Kidney (tissue), 14 donors: ENCODE measurements around the gene SMTNL2. TPM values are rescaled to one million over a fixed set of nuclear protein-coding genes. Genes with fewer than 3 reads are reported as not detected.

ENCODE experiments used
- DNase-seq, 5 donors: peaks; one replicate each; pipeline ENCODE4 v3.0.0-alpha.2; 2013 to 2020
- FAIRE-seq: peaks from 2 replicates; lab custom pipeline; 2012; peaks lifted over from hg19 to GRCh38; lab: Jason Lieb, UNC
- H3K27ac ChIP-seq, 2 donors: one replicate each; pipeline ENCODE4 v1.7.0; 2013; ENCODE audit warnings: low read depth in 2 of 2, low read length in 2 of 2, inconsistent platforms in 1 of 2
- H3K27me3 ChIP-seq: one replicate; pipeline ENCODE4 v1.7.1; 2013; ENCODE audit warnings: low read length, inconsistent platforms; ENCODE audit not compliant: control insufficient read depth, insufficient read depth
- H3K36me3 ChIP-seq, 3 donors: one replicate each; pipeline versions ENCODE4 v1.7.0 to v1.7.1; 2013; ENCODE audit warnings: low read length in 3 of 3, control low read depth in 1 of 3, inconsistent platforms in 1 of 3; ENCODE audit not compliant: insufficient read depth in 3 of 3, control insufficient read depth in 2 of 3
- H3K4me1 ChIP-seq, 3 donors: one replicate each; pipeline versions ENCODE4 v1.7.0 to v1.7.1; 2013; ENCODE audit warnings: low read length in 3 of 3, inconsistent platforms in 1 of 3, low read depth in 1 of 3; ENCODE audit not compliant: control insufficient read depth in 2 of 3, insufficient read depth in 2 of 3
- H3K4me3 ChIP-seq, 3 donors: one replicate each; pipeline versions ENCODE4 v1.7.0 to v1.8.1; 2013; ENCODE audit warnings: low read length in 3 of 3, control low read depth in 1 of 3, inconsistent platforms in 1 of 3
- H3K9ac ChIP-seq, 3 donors: one replicate each; pipeline versions ENCODE4 v1.7.0 to v1.7.1; 2013; ENCODE audit warnings: low read length in 3 of 3, control low read depth in 1 of 3, inconsistent platforms in 1 of 3
- H3K9me3 ChIP-seq, 3 donors: one replicate each; pipeline versions ENCODE4 v1.7.0 to v1.7.1; 2013; ENCODE audit warnings: low read length in 3 of 3, control low read depth in 1 of 3, inconsistent platforms in 1 of 3; ENCODE audit not compliant: control insufficient read depth in 2 of 3, insufficient read depth in 1 of 3
- CTCF ChIP-seq: IDR thresholded peaks from 3 replicates; pipeline ENCODE4 v1.5.1; 2012; ENCODE audit warnings: mild to moderate bottlenecking, moderate library complexity, borderline replicate concordance; ENCODE audit not compliant: insufficient read depth; ENCODE audit errors: extremely low read depth
- intact Hi-C: fragments of 100-400 bp; cut with DNase I; formaldehyde crosslinking; loops from one replicate; pipeline ENCODE4 v1.11.1; 2022
- polyA plus RNA-seq: library from polyadenylated mRNA; stranded (reverse); fragments of 350-450 nt; fragmentation: Illumina TruSeq; extraction: RNeasy Lipid Tissue Mini Kit (QIAGEN cat#74804); gene quantifications from one replicate; pipeline ENCODE4 v1.2.3, GENCODE V29; 2014; ENCODE audit warnings: low read depth, low replicate concordance; ENCODE audit not compliant: insufficient read depth
- total RNA-seq: library from RNA; stranded (reverse); fragmentation: NEBNext Ultra II Directional; extraction: Animal tissue kit (Norgen Biotek cat#: 25700); gene quantifications from one replicate; pipeline ENCODE4 v1.2.1, GENCODE V29; 2021
- donor health status: control.
- donor health status: control.
- donor health status: control.
- donor health status: control.
- donor health status: control.
- donor health status: DM: yes; HTN: yes; CAD: no.
- donor health status: Normal renal cell carcinoma (clear cell type).

SMTNL2 gene
- total and polyA plus RNA-seq, 2 donors from 2014 or later: 25.6 to 58.1 TPM

DNA sequence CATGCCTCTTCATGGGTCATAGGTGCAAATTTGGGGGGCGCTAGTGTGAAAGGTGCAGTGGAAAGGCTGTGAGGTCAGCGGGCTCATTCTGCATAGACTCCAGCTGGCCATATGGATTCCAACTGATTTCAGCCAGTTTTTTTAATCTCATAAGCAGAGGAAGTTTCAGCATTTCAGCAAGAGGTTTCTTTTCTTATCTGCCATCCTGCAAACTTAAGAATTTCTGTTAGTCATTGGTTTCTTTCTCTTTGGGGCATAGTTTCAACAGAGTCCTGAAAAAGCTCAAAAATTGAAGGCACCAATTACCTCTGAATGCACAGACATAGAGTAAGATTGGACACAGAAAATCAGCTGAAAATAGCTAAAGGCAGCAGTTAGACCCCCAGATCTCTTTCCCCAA lies 73.3 kb downstream of the SMTNL2 start:
- no peaks in the 10 kb centered on the region for H3K4me1 ChIP-seq
- no peak overlapping the region for H3K27ac ChIP-seq
- H3K36me3 ChIP-seq: no peaks in the 10 kb centered on the region
- intact Hi-C loops: no loop called here
- H3K4me3 ChIP-seq: no peak overlapping the region
- FAIRE-seq: no peak
- TF ChIP-seq CTCF: no peak
- no peak for DNase-seq
- H3K27me3 ChIP-seq: no peaks in the 10 kb centered on the region
- no peaks in the 10 kb centered on the region for H3K9me3 ChIP-seq
- no peak overlapping the region for H3K9ac ChIP-seq

Other genes with a start within 250 kb of the SMTNL2 start
- 50.9 TPM for gene UBE2G1, start 217.9 kb upstream of the SMTNL2 start, total RNA-seq
- gene UBE2G1, start 217.9 kb upstream of the SMTNL2 start, polyA plus RNA-seq: 26.7 TPM
- 1.4 TPM for gene SPNS3, start 150.6 kb upstream of the SMTNL2 start, total RNA-seq
- 3.7 TPM for gene SPNS3, start 150.6 kb upstream of the SMTNL2 start, polyA plus RNA-seq
- gene SPNS2, start 85.6 kb upstream of the SMTNL2 start, total RNA-seq: 60.5 TPM
- 75.1 TPM for gene SPNS2, start 85.6 kb upstream of the SMTNL2 start, polyA plus RNA-seq
- 51.6 TPM for gene MYBBP1A, start 29.1 kb upstream of the SMTNL2 start, total RNA-seq
- gene MYBBP1A, start 29.1 kb upstream of the SMTNL2 start, polyA plus RNA-seq: 11.9 TPM
- gene GGT6, start 24.0 kb upstream of the SMTNL2 start, total RNA-seq: 16.8 TPM
- gene GGT6, start 24.0 kb upstream of the SMTNL2 start, polyA plus RNA-seq: 51.4 TPM
- not detected for gene ALOX15, start 57.1 kb downstream of the SMTNL2 start, total RNA-seq
- gene ALOX15, start 57.1 kb downstream of the SMTNL2 start, polyA plus RNA-seq: not detected
- gene PELP1, start 119.6 kb downstream of the SMTNL2 start, total RNA-seq: 49.0 TPM
- gene PELP1, start 119.6 kb downstream of the SMTNL2 start, polyA plus RNA-seq: 20.9 TPM
- gene ARRB2, start 126.1 kb downstream of the SMTNL2 start, total RNA-seq: 63.1 TPM
- gene ARRB2, start 126.1 kb downstream of the SMTNL2 start, polyA plus RNA-seq: 32.8 TPM
- gene MED11, start 146.9 kb downstream of the SMTNL2 start, total RNA-seq: 19.0 TPM
- 58.4 TPM for gene MED11, start 146.9 kb downstream of the SMTNL2 start, polyA plus RNA-seq
- 5.1 TPM for gene ZMYND15, start 155.3 kb downstream of the SMTNL2 start, total RNA-seq
- 1.3 TPM for gene ZMYND15, start 155.3 kb downstream of the SMTNL2 start, polyA plus RNA-seq
- 83.0 TPM for gene CXCL16, start 155.4 kb downstream of the SMTNL2 start, total RNA-seq
- 22.5 TPM for gene CXCL16, start 155.4 kb downstream of the SMTNL2 start, polyA plus RNA-seq
- gene TM4SF5, start 187.4 kb downstream of the SMTNL2 start, total RNA-seq: 0.88 TPM
- 31.3 TPM for gene TM4SF5, start 187.4 kb downstream of the SMTNL2 start, polyA plus RNA-seq
- 3.0 TPM for gene VMO1, start 201.8 kb downstream of the SMTNL2 start, total RNA-seq
- gene VMO1, start 201.8 kb downstream of the SMTNL2 start, polyA plus RNA-seq: 2.5 TPM
- gene GLTPD2, start 204.4 kb downstream of the SMTNL2 start, total RNA-seq: 0.35 TPM
- 12.5 TPM for gene GLTPD2, start 204.4 kb downstream of the SMTNL2 start, polyA plus RNA-seq
- 103 TPM for gene PSMB6, start 211.6 kb downstream of the SMTNL2 start, total RNA-seq
- gene PSMB6, start 211.6 kb downstream of the SMTNL2 start, polyA plus RNA-seq: 317 TPM
- gene PLD2, start 222.6 kb downstream of the SMTNL2 start, total RNA-seq: 45.4 TPM
- gene PLD2, start 222.6 kb downstream of the SMTNL2 start, polyA plus RNA-seq: 9.2 TPM
- 118 TPM for gene MINK1, start 248.8 kb downstream of the SMTNL2 start, total RNA-seq
- 21.2 TPM for gene MINK1, start 248.8 kb downstream of the SMTNL2 start, polyA plus RNA-seq